Measurements from ENCODE around the gene ASIC3. TPM values are rescaled to one million over a fixed set of nuclear protein-coding genes. Genes with fewer than 3 reads are reported as not detected.
"Not testable (repeated sequence)": the region's sequence is repeated elsewhere in the genome, so short reads cannot be mapped to it uniquely, and the experiment has no call there.

ASIC3 gene
- total RNA-seq, 1 donor from 2014 or later, result 7.2 TPM

DNA sequence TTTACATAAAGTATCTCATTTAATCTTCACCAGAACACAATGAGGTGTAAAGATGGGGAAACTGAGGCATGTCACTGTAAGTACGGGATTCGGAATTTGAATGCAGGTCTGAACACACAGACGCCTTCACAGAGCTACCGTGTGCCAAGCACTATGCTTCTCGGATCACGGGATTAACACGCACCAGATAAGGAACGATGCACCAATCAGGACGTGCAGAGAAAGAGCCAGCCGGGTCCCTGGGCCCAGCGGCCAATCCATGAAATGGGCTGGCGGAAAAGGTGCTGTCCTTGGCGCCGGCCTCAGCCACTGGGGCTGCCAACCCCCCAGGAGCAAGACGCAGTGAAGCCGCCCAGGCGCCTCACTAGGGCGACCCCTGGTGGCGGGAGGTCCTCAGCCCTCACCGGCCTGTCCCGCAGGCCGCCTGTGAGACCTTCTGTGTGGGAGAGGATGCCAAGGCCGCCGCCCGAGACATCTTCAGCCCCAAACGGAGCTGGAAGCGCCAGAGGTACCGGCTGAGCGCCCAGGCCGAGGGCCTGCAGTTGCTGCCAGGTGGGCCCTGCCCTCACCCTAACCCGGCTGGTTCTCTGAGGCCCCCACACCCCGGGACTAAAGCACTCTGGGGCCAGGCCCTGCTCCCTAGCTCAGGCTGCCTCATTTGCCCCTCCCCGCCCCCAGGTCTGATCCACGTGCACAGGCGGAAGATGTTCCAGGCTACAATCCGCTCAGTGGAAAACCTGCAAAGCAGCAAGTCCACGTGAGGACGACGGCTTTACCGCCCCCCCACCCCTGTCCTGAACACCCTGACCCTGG is 39.6 kb upstream of the ASIC3 start:
- Mint-ChIP-seq H3K36me3 (no peaks in the 10 kb centered on the region), H3K9me3 (no peaks in the 10 kb centered on the region), H3K27ac (peak overlapping the region; percentile 64), H3K4me3 (peak overlapping the region; percentile 56), H3K4me1 (peaks cover 26% of the 10 kb centered on the region), H3K27me3 (ENCODE audit: low read depth) (peaks cover 14% of the 10 kb centered on the region)
- TF ChIP-seq, protein P1, sequence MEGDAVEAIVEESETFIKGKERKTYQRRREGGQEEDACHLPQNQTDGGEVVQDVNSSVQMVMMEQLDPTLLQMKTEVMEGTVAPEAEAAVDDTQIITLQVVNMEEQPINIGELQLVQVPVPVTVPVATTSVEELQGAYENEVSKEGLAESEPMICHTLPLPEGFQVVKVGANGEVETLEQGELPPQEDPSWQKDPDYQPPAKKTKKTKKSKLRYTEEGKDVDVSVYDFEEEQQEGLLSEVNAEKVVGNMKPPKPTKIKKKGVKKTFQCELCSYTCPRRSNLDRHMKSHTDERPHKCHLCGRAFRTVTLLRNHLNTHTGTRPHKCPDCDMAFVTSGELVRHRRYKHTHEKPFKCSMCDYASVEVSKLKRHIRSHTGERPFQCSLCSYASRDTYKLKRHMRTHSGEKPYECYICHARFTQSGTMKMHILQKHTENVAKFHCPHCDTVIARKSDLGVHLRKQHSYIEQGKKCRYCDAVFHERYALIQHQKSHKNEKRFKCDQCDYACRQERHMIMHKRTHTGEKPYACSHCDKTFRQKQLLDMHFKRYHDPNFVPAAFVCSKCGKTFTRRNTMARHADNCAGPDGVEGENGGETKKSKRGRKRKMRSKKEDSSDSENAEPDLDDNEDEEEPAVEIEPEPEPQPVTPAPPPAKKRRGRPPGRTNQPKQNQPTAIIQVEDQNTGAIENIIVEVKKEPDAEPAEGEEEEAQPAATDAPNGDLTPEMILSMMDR (IDR thresholded peaks at IDR 0.05; ENCODE audit: unreplicated experiment), result peak; percentile 70
- peak in 1 of 2 experiments; percentile 76 for DNase-seq (ENCODE audit: low spot score in 2 of 2, unreplicated experiment in 2 of 2)

GRCh38 chr7:151009327-151010036 is 38.8 kb upstream of the ASIC3 start:
- Mint-ChIP-seq H3K36me3 (no peaks in the 10 kb centered on the region), H3K9me3 (no peaks in the 10 kb centered on the region), H3K27me3 (ENCODE audit: low read depth) (peaks cover 16% of the 10 kb centered on the region), H3K4me3 (no peak overlapping the region), H3K27ac (no peak overlapping the region), H3K4me1 (peaks cover 30% of the 10 kb centered on the region)
- TF ChIP-seq, protein P1 (IDR thresholded peaks at IDR 0.05; ENCODE audit: unreplicated experiment), result no peak
- DNase-seq (ENCODE audit: low spot score in 2 of 2, unreplicated experiment in 2 of 2), result no peak

- Mint-ChIP-seq H3K4me3 (peak overlapping the region; percentile 60), H3K27ac (no peak overlapping the region), H3K4me1 (peaks cover 30% of the 10 kb centered on the region), H3K9me3 (no peaks in the 10 kb centered on the region), H3K36me3 (peaks cover under 1% of the 10 kb centered on the region), H3K27me3 (ENCODE audit: low read depth) (peaks cover 15% of the 10 kb centered on the region)
- TF ChIP-seq, protein P1 (IDR thresholded peaks at IDR 0.05; ENCODE audit: unreplicated experiment), result no peak
- no peak for DNase-seq (ENCODE audit: low spot score in 2 of 2, unreplicated experiment in 2 of 2)
Observed at GRCh38 chr7:151010037-151010306, 38.4 kb upstream of the ASIC3 start.

DNA sequence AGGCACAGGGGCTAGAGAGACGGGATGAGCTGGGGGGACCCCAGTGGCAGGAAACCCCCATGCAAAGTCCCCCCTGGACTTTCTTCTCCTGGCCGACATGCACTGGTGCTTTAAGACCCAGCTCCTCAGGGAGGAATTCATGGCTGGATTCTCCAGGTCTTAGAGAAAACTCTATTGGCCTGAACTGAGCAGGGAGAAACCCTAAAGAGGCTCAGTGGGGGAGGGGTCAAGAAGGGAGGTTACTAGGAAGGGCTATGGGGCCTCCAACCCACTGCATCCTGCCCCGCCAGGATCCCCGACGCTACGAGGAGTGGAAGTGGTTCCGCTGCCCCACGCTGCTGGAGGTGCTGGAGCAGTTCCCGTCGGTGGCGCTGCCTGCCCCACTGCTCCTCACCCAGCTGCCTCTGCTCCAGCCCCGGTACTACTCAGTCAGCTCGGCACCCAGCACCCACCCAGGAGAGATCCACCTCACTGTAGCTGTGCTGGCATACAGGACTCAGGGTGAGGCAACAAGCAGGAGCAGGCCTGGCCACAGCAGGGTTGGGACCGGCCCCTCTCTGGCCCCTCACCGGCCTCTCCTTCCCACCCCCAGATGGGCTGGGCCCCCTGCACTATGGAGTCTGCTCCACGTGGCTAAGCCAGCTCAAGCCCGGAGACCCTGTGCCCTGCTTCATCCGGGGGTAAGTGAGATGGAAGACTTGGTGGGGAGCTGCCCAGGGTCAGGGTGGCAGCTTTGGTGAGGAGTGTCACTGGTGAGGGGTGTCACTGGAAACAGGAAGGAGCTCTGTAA is 37.8 kb upstream of the ASIC3 start:
- Mint-ChIP-seq H3K27ac (peak overlapping the region; percentile 43), H3K27me3 (ENCODE audit: low read depth) (peaks cover 20% of the 10 kb centered on the region), H3K9me3 (no peaks in the 10 kb centered on the region), H3K36me3 (peaks cover 5% of the 10 kb centered on the region), H3K4me3 (peak overlapping the region; percentile 60), H3K4me1 (peaks cover 30% of the 10 kb centered on the region)
- TF ChIP-seq, protein P1 (IDR thresholded peaks at IDR 0.05; ENCODE audit: unreplicated experiment), result no peak
- no peak for DNase-seq (ENCODE audit: low spot score in 2 of 2, unreplicated experiment in 2 of 2)

- peak overlapping the region; percentile 60 for H3K4me3 Mint-ChIP-seq
- TF ChIP-seq, protein P1 (IDR thresholded peaks at IDR 0.05; ENCODE audit: unreplicated experiment), result no peak
- no peak overlapping the region for H3K27ac Mint-ChIP-seq
- H3K4me1 Mint-ChIP-seq, result peaks cover 30% of the 10 kb centered on the region
- peaks cover 22% of the 10 kb centered on the region for H3K27me3 Mint-ChIP-seq (ENCODE audit: low read depth)
- no peaks in the 10 kb centered on the region for H3K9me3 Mint-ChIP-seq
- DNase-seq (ENCODE audit: low spot score in 2 of 2, unreplicated experiment in 2 of 2), result no peak
- H3K36me3 Mint-ChIP-seq, result peaks cover 6% of the 10 kb centered on the region
Observed at GRCh38 chr7:151011097-151011409, 37.3 kb upstream of the ASIC3 start.

DNA sequence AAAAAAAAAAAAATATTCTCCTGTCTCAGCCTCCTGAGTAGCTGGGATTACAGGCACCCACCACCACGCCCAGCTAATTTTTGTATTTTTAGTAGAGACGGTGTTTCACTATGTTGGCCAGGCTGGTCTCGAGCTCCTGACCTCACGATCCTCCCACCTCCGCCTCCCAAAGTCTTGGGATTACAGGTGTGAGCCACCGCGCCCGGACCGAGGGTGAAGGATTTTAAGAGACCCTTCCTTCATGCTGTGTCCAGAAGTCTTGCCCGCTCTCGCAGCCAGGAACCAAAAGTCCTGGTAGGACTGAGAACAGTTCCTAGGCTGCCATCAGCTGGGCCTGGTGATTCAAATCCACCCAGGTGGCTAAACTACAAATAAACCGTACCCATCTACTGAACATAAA is 36.7 kb upstream of the ASIC3 start:
- peaks cover 28% of the 10 kb centered on the region for H3K27me3 Mint-ChIP-seq (ENCODE audit: low read depth)
- H3K4me3 Mint-ChIP-seq, result peak overlapping the region; percentile 26
- H3K36me3 Mint-ChIP-seq; H3K9me3 Mint-ChIP-seq; DNase-seq (ENCODE audit: low spot score in 2 of 2, unreplicated experiment in 2 of 2); H3K27ac Mint-ChIP-seq: not testable (repeated sequence)
- peaks cover 30% of the 10 kb centered on the region for H3K4me1 Mint-ChIP-seq

Measured in mesothelial cell of epicardium (in vitro differentiated cells).